ENCODE data around the gene SSRP1.

- no peak for TF ChIP-seq MAX (IDR thresholded peaks at IDR 0.05)
- TF ChIP-seq FOXS1 (CRISPR knock-in tag; IDR thresholded peaks at IDR 0.05), result no peak
- TF ChIP-seq CTCF (IDR thresholded peaks at IDR 0.05), result no peak
- no peak for TF ChIP-seq KDM5A (IDR thresholded peaks at IDR 0.05)
- no peak for TF ChIP-seq ZC3H11A (IDR thresholded peaks at IDR 0.05)
- no peak for TF ChIP-seq ESRRA (IDR thresholded peaks at IDR 0.05; ENCODE audit: borderline replicate concordance, low read length)
- TF ChIP-seq EP300 (IDR thresholded peaks at IDR 0.05), result no peak
- TF ChIP-seq POLR2A (IDR thresholded peaks at IDR 0.05; ENCODE audit: low read length), result no peak
- TF ChIP-seq SREBF2 (IDR thresholded peaks at IDR 0.05), result no peak
- TF ChIP-seq CHD4 (IDR thresholded peaks at IDR 0.05; ENCODE audit: borderline replicate concordance), result no peak
These were observed 39.3 kb upstream of the SSRP1 start for GRCh38 chr11:57374966-57375365.

Measured in A549 (cell line).